ENCODE results near the gene ZNF415.

ZNF415 gene

GRCh38 chr19:53172889-53173288 lies 40.2 kb upstream of the ZNF415 start:
- ATAC-seq (ENCODE audit: insufficient read depth, low read depth): no peak
- Histone ChIP-seq H3K27ac (ENCODE audit: low read length) (no peak overlapping the region), H3K9ac (ENCODE audit: low read depth, low read length) (no peak overlapping the region), H2AFZ (ENCODE audit: low read depth, low read length) (no peak overlapping the region), H3K4me2 (ENCODE audit: insufficient read depth, low read length) (no peak overlapping the region), H3K4me3 (ENCODE audit: low read depth in 1 of 2, low read length in 2 of 2) (no peak overlapping the region), H4K20me1 (ENCODE audit: insufficient read depth, low read length) (no peaks in the 10 kb centered on the region), H3K9me3 (ENCODE audit: insufficient read depth, low read length, severe bottlenecking) (no peaks in the 10 kb centered on the region), H3K79me2 (ENCODE audit: insufficient read depth, low read length) (no peaks in the 10 kb centered on the region), H3K36me3 (ENCODE audit: insufficient read depth, low read length) (peaks cover 9% of the 10 kb centered on the region), H3K4me1 (ENCODE audit: insufficient read depth, low read length) (no peaks in the 10 kb centered on the region), H3K27me3 (ENCODE audit: insufficient read depth, low read length, poor library complexity) (no peaks in the 10 kb centered on the region)
- DNase-seq: no peak
- TF ChIP-seq EZH2 (IDR thresholded peaks at IDR 0.05; ENCODE audit: borderline replicate concordance, low read depth, low read length, severe bottlenecking) (no peak), CTCF (IDR thresholded peaks at IDR 0.05; ENCODE audit: borderline replicate concordance, extremely low read depth, low read length, poor library complexity, severe bottlenecking) (no peak)

GRCh38 chr19:53165691-53166091 lies 33.0 kb upstream of the ZNF415 start:
- ATAC-seq (ENCODE audit: insufficient read depth, low read depth): no peak
- Histone ChIP-seq H2AFZ (ENCODE audit: low read depth, low read length) (no peak overlapping the region), H3K79me2 (ENCODE audit: insufficient read depth, low read length) (no peaks in the 10 kb centered on the region), H3K9me3 (ENCODE audit: insufficient read depth, low read length, severe bottlenecking) (peaks cover 27% of the 10 kb centered on the region), H3K36me3 (ENCODE audit: insufficient read depth, low read length) (peaks cover 22% of the 10 kb centered on the region), H3K4me1 (ENCODE audit: insufficient read depth, low read length) (no peaks in the 10 kb centered on the region), H3K27me3 (ENCODE audit: insufficient read depth, low read length, poor library complexity) (no peaks in the 10 kb centered on the region), H3K9ac (ENCODE audit: low read depth, low read length) (no peak overlapping the region), H3K27ac (ENCODE audit: low read length) (no peak overlapping the region), H3K4me2 (ENCODE audit: insufficient read depth, low read length) (no peak overlapping the region), H3K4me3 (ENCODE audit: low read depth in 1 of 2, low read length in 2 of 2) (no peak overlapping the region), H4K20me1 (ENCODE audit: insufficient read depth, low read length) (no peaks in the 10 kb centered on the region)
- TF ChIP-seq EZH2 (IDR thresholded peaks at IDR 0.05; ENCODE audit: borderline replicate concordance, low read depth, low read length, severe bottlenecking) (no peak), CTCF (IDR thresholded peaks at IDR 0.05; ENCODE audit: borderline replicate concordance, extremely low read depth, low read length, poor library complexity, severe bottlenecking) (no peak)
- no peak for DNase-seq

GRCh38 chr19:53161123-53161522 lies 28.4 kb upstream of the ZNF415 start:
- Histone ChIP-seq H2AFZ (ENCODE audit: low read depth, low read length) (no peak overlapping the region), H3K79me2 (ENCODE audit: insufficient read depth, low read length) (peaks cover 24% of the 10 kb centered on the region), H3K9ac (ENCODE audit: low read depth, low read length) (no peak overlapping the region), H3K4me1 (ENCODE audit: insufficient read depth, low read length) (peaks cover 26% of the 10 kb centered on the region), H3K27ac (ENCODE audit: low read length) (no peak overlapping the region), H3K27me3 (ENCODE audit: insufficient read depth, low read length, poor library complexity) (no peaks in the 10 kb centered on the region), H3K4me3 (ENCODE audit: low read depth in 1 of 2, low read length in 2 of 2) (no peak overlapping the region), H3K36me3 (ENCODE audit: insufficient read depth, low read length) (peaks cover 21% of the 10 kb centered on the region), H3K4me2 (ENCODE audit: insufficient read depth, low read length) (no peak overlapping the region), H4K20me1 (ENCODE audit: insufficient read depth, low read length) (peaks cover 7% of the 10 kb centered on the region), H3K9me3 (ENCODE audit: insufficient read depth, low read length, severe bottlenecking) (peaks cover 19% of the 10 kb centered on the region)
- no peak for DNase-seq
- TF ChIP-seq EZH2 (IDR thresholded peaks at IDR 0.05; ENCODE audit: borderline replicate concordance, low read depth, low read length, severe bottlenecking): no peak
- TF ChIP-seq CTCF (IDR thresholded peaks at IDR 0.05; ENCODE audit: borderline replicate concordance, extremely low read depth, low read length, poor library complexity, severe bottlenecking): no peak
- ATAC-seq (ENCODE audit: insufficient read depth, low read depth): no peak

GRCh38 chr19:53160350-53160749 lies 27.6 kb upstream of the ZNF415 start:
- peaks cover 11% of the 10 kb centered on the region for H4K20me1 ChIP-seq (ENCODE audit: insufficient read depth, low read length)
- H3K9ac ChIP-seq (ENCODE audit: low read depth, low read length): no peak overlapping the region
- H3K27ac ChIP-seq (ENCODE audit: low read length): no peak overlapping the region
- no peak overlapping the region for H3K4me3 ChIP-seq (ENCODE audit: low read depth in 1 of 2, low read length in 2 of 2)
- no peak overlapping the region for H3K4me2 ChIP-seq (ENCODE audit: insufficient read depth, low read length)
- TF ChIP-seq CTCF (IDR thresholded peaks at IDR 0.05; ENCODE audit: borderline replicate concordance, extremely low read depth, low read length, poor library complexity, severe bottlenecking) (no peak), EZH2 (IDR thresholded peaks at IDR 0.05; ENCODE audit: borderline replicate concordance, low read depth, low read length, severe bottlenecking) (no peak)
- ATAC-seq (ENCODE audit: insufficient read depth, low read depth) (no peak), DNase-seq (no peak)
- H2AFZ ChIP-seq (ENCODE audit: low read depth, low read length): no peak overlapping the region
- peaks cover 31% of the 10 kb centered on the region for H3K79me2 ChIP-seq (ENCODE audit: insufficient read depth, low read length)
- peaks cover 11% of the 10 kb centered on the region for H3K9me3 ChIP-seq (ENCODE audit: insufficient read depth, low read length, severe bottlenecking)
- H3K4me1 ChIP-seq (ENCODE audit: insufficient read depth, low read length): peaks cover 30% of the 10 kb centered on the region
- H3K27me3 ChIP-seq (ENCODE audit: insufficient read depth, low read length, poor library complexity): no peaks in the 10 kb centered on the region
- peaks cover 18% of the 10 kb centered on the region for H3K36me3 ChIP-seq (ENCODE audit: insufficient read depth, low read length)
